ENCODE data around the gene RPS8.

The RPS8 gene

DNA sequence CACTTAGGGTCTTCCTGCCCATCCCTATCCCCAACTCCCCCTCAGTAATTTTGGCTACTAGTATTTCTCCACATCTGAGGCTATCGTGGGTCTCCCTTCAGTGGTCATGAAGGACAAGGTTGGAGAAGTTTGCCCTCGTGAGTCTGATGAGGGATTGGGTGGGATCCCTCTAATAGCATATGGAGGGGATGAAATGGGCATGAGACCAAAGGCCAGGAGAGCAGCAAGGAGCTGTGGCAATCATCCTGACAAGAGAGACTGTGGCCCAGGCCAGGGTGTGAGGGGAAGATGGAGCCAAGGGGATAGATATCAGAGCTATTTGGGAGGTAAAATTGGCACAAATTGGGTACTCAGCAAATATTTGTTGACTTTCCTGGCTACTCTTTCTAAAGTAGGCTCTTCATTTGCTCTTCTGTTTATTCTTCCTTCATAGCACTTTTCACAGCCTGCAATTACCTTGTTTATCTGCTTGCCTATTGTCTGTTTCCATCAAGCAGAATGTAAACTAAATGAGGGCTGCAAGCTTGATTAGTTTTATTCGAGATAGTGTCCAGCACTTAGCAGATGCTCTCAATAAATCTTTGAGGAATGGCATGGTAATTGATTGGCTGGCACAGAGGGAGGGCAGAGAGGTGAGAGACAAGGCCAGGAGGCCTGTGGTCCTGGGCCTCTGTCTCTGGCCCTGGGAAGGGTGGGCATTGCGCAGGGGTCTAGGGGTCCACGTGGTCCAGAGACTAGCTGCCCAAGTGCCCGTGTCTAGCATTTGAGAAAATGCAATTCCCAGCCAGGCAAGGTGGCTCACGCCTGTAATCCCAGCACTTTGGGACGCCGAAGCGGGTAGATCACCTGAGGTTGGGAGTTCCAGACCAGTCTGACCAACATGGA lies 23.4 kb downstream of the RPS8 start:
- Histone ChIP-seq H4K8ac (ENCODE audit: low read depth, low read length) (no peak overlapping the region), H3K4ac (ENCODE audit: low read depth, low read length) (no peak overlapping the region), H3K9ac (ENCODE audit: low read length) (no peak overlapping the region), H3K4me2 (ENCODE audit: low read length) (no peak overlapping the region), H3K36me3 (ENCODE audit: control insufficient read depth, insufficient read depth, low read length) (no peaks in the 10 kb centered on the region), H4K5ac (ENCODE audit: low read length) (peak overlapping the region; percentile 29), H3K79me1 (ENCODE audit: low read length) (peaks cover 7% of the 10 kb centered on the region), H2AK5ac (ENCODE audit: low read length) (peak overlapping the region; percentile 46), H2BK120ac (ENCODE audit: low read depth, low read length) (no peak overlapping the region), H3K18ac (ENCODE audit: low read length) (peak overlapping the region; percentile 6), H3K4me1 (ENCODE audit: control insufficient read depth, low read depth, low read length) (peaks cover 5% of the 10 kb centered on the region), H3K27ac (ENCODE audit: low read depth, low read length) (peak overlapping the region; percentile 58), H3K4me3 (ENCODE audit: low read length) (no peak overlapping the region), H2BK15ac (replicated peaks; ENCODE audit: low read depth) (no peak overlapping the region), H3K23ac (ENCODE audit: low read length) (no peak overlapping the region), H3K79me2 (ENCODE audit: control insufficient read depth, insufficient read depth, low read length) (no peaks in the 10 kb centered on the region), H2BK5ac (ENCODE audit: low read length) (no peak overlapping the region), H3K27me3 (ENCODE audit: insufficient read depth, low read length, poor library complexity) (no peaks in the 10 kb centered on the region), H3K56ac (ENCODE audit: low read length) (peak overlapping the region; percentile 78)
- WGBS (ENCODE audit: extremely low coverage, insufficient coverage, low lambda C conversion rate) = no CpG with 5 or more reads among the region's 10 CpGs
- DNase-seq = peak; percentile 63

DNA sequence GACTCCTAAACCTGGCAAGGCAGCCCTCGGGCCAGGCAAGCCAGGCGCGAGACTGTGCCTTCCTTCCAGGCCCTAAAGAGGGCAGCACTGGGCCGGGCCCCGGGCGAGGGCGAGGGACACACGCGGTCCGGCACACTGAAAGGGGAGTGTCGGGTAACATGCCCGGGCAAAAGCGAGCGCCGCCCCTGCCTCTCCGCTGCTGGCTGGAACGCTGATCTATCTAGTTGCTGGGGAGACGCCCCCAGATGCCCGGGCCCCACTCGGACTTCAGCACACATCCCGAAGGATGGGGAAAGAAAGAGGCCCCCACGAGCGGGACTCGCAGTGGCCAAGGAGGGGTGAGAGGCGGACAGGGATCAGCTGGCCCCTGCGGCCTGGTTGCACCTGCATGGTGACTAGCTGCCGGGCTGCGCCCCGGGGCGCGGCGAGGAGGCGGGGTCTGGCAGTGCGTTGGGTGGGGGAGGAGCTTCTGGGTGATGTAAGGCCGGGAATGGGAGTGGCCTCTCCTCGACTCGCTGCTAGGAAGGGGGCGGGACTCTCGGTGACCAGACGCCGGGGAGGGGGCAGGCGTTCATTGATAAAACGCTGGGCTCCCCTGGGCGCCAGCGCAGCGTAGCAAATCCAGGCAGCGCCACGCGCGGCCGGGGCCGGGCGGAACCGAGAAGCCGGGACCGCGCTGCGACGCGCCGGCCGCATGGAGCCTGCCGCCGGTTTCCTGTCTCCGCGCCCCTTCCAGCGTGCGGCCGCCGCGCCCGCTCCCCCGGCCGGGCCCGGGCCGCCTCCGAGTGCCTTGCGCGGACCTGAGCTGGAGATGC lies 24.6 kb downstream of the RPS8 start, which contains the start of gene PLK3:
PLK3 (plus strand) TSS at position 608 of the 815 bp plus-strand sequence; CDS start at position 695, 87 bp downstream.
- Histone ChIP-seq H3K56ac (ENCODE audit: low read length) (peak within 1 kb of the TSS; percentile 94), H3K18ac (ENCODE audit: low read length) (peak within 1 kb of the TSS; percentile 72), H3K36me3 (ENCODE audit: control insufficient read depth, insufficient read depth, low read length) (no peaks in the 10 kb centered on the region), H4K8ac (ENCODE audit: low read depth, low read length) (no peak within 1 kb of the TSS), H3K23ac (ENCODE audit: low read length) (peak within 1 kb of the TSS; percentile 98), H3K27me3 (ENCODE audit: insufficient read depth, low read length, poor library complexity) (no peaks in the 10 kb centered on the region), H2AK5ac (ENCODE audit: low read length) (no peak within 1 kb of the TSS), H3K4ac (ENCODE audit: low read depth, low read length) (peak within 1 kb of the TSS; percentile 84), H2BK5ac (ENCODE audit: low read length) (peak within 1 kb of the TSS; percentile 71), H2BK15ac (replicated peaks; ENCODE audit: low read depth) (no peak within 1 kb of the TSS), H3K27ac (ENCODE audit: low read depth, low read length) (peak within 1 kb of the TSS; percentile 85), H3K9ac (ENCODE audit: low read length) (peak within 1 kb of the TSS; percentile 86), H3K4me1 (ENCODE audit: control insufficient read depth, low read depth, low read length) (peaks cover 5% of the 10 kb centered on the region), H3K4me3 (ENCODE audit: low read length) (peak within 1 kb of the TSS; percentile 73), H3K79me2 (ENCODE audit: control insufficient read depth, insufficient read depth, low read length) (no peaks in the 10 kb centered on the region), H4K5ac (ENCODE audit: low read length) (no peak within 1 kb of the TSS), H3K4me2 (ENCODE audit: low read length) (peak within 1 kb of the TSS; percentile 90), H2BK120ac (ENCODE audit: low read depth, low read length) (peak within 1 kb of the TSS; percentile 15), H3K79me1 (ENCODE audit: low read length) (peaks cover 7% of the 10 kb centered on the region)
- no CpG with 5 or more reads among the region's 79 CpGs for WGBS (ENCODE audit: extremely low coverage, insufficient coverage, low lambda C conversion rate)
- peak; percentile 99 for DNase-seq

DNA sequence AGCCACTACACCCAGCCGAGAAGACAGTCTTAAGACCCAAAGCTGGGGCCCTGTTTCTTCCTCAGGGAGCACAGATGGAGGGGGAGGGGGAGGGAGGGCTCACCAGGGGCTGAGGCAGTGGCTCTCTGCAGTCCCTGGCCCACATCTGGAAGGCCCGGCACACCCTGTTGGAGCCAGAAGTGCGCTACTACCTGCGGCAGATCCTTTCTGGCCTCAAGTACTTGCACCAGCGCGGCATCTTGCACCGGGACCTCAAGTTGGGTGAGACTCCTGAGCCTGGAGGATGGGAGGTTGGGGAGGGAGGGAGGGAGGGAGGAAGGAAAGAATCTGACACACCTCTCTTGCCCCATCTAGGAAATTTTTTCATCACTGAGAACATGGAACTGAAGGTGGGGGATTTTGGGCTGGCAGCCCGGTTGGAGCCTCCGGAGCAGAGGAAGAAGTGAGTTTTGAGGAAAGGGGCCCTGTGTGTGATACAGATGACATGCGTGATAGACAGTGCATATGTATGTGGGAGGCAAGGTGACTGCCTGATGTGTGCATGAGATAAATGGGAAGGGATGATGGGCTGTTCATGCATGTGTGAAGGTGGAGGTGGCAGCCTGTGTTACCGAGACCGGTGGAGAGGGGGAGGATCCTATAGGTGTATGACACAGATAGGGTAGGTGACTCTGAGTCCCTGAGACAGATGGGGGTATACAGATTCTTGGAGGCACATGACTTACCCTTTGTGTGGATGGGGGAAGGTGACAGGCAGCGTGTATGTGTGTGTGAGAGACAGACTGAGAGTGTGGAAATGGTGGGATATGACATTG lies 26.4 kb downstream of the RPS8 start:
- H3K79me1 ChIP-seq (ENCODE audit: low read length) = peaks cover 7% of the 10 kb centered on the region
- no peak overlapping the region for H3K27ac ChIP-seq (ENCODE audit: low read depth, low read length)
- H3K36me3 ChIP-seq (ENCODE audit: control insufficient read depth, insufficient read depth, low read length) = no peaks in the 10 kb centered on the region

DNA sequence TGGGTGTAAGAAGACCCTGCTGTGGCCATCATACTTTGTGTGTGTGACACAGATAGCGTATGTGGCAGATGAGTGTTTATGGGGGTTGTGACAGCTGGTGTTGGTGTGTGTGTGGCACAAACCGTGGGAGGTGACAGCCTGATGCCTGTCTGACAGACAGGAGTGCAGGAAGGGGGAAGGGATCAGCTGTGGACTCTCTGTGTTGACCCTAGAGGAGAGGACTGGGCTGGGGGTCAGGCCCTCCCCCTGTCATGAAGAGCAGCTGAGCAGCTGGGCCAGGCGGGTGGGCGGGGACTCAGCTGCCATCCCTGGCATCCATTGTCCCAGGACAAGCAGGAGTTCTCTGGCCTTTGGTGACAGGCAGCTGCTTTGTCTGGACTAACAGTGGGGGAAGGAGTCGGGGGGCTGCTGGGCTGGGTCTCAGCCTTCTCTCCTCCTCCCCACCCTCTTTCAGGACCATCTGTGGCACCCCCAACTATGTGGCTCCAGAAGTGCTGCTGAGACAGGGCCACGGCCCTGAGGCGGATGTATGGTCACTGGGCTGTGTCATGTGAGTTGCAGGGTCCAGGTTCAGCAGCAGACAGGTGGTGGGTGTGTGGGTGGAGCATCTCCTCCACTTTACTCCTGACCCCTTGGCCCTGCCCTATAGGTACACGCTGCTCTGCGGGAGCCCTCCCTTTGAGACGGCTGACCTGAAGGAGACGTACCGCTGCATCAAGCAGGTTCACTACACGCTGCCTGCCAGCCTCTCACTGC lies 27.1 kb downstream of the RPS8 start:
- H3K4me3 ChIP-seq (ENCODE audit: low read length) = no peak overlapping the region

More for the DNA sequence above, 26.4 kb downstream of the RPS8 start:
- peaks cover 6% of the 10 kb centered on the region for H3K4me1 ChIP-seq (ENCODE audit: control insufficient read depth, low read depth, low read length)
- no peak overlapping the region for H3K4me3 ChIP-seq (ENCODE audit: low read length)
- no peak overlapping the region for H3K4ac ChIP-seq (ENCODE audit: low read depth, low read length)
- no peak overlapping the region for H4K8ac ChIP-seq (ENCODE audit: low read depth, low read length)
- H3K4me2 ChIP-seq (ENCODE audit: low read length) = no peak overlapping the region
- no peak overlapping the region for H4K5ac ChIP-seq (ENCODE audit: low read length)
- peak overlapping the region; percentile 67 for H3K56ac ChIP-seq (ENCODE audit: low read length)
- no CpG with 5 or more reads among the region's 13 CpGs for WGBS (ENCODE audit: extremely low coverage, insufficient coverage, low lambda C conversion rate)
- no peak overlapping the region for H3K23ac ChIP-seq (ENCODE audit: low read length)
- DNase-seq = no peak
- peak overlapping the region; percentile 50 for H3K9ac ChIP-seq (ENCODE audit: low read length)
- H2AK5ac ChIP-seq (ENCODE audit: low read length) = no peak overlapping the region
- H2BK120ac ChIP-seq (ENCODE audit: low read depth, low read length) = no peak overlapping the region
- H3K18ac ChIP-seq (ENCODE audit: low read length) = no peak overlapping the region
- H3K27me3 ChIP-seq (ENCODE audit: insufficient read depth, low read length, poor library complexity) = no peaks in the 10 kb centered on the region
- no peaks in the 10 kb centered on the region for H3K79me2 ChIP-seq (ENCODE audit: control insufficient read depth, insufficient read depth, low read length)
- H2BK15ac ChIP-seq (replicated peaks; ENCODE audit: low read depth) = no peak overlapping the region
- H2BK5ac ChIP-seq (ENCODE audit: low read length) = no peak overlapping the region

DNA sequence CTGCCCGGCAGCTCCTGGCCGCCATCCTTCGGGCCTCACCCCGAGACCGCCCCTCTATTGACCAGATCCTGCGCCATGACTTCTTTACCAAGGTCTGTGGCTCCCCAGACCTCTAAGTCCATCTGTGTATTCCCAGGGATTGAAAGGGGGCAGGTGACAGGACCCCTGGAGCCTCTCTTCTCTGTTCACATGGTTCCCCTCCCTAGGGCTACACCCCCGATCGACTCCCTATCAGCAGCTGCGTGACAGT lies 27.6 kb downstream of the RPS8 start:
- no peak overlapping the region for H2BK120ac ChIP-seq (ENCODE audit: low read depth, low read length)
- peaks cover 15% of the 10 kb centered on the region for H3K4me1 ChIP-seq (ENCODE audit: control insufficient read depth, low read depth, low read length)
- WGBS (ENCODE audit: extremely low coverage, insufficient coverage, low lambda C conversion rate) = no CpG with 5 or more reads among the region's 9 CpGs
- H3K79me2 ChIP-seq (ENCODE audit: control insufficient read depth, insufficient read depth, low read length) = no peaks in the 10 kb centered on the region
- H3K79me1 ChIP-seq (ENCODE audit: low read length) = peaks cover 7% of the 10 kb centered on the region
- H4K5ac ChIP-seq (ENCODE audit: low read length) = no peak overlapping the region
- H2BK15ac ChIP-seq (replicated peaks; ENCODE audit: low read depth) = no peak overlapping the region
- H3K9ac ChIP-seq (ENCODE audit: low read length) = no peak overlapping the region
- H3K23ac ChIP-seq (ENCODE audit: low read length) = no peak overlapping the region
- no peak overlapping the region for H3K18ac ChIP-seq (ENCODE audit: low read length)
- no peak overlapping the region for H3K4me2 ChIP-seq (ENCODE audit: low read length)
- no peak overlapping the region for H3K27ac ChIP-seq (ENCODE audit: low read depth, low read length)
- no peak overlapping the region for H2BK5ac ChIP-seq (ENCODE audit: low read length)
- H3K56ac ChIP-seq (ENCODE audit: low read length) = no peak overlapping the region
- H3K36me3 ChIP-seq (ENCODE audit: control insufficient read depth, insufficient read depth, low read length) = no peaks in the 10 kb centered on the region
- H3K27me3 ChIP-seq (ENCODE audit: insufficient read depth, low read length, poor library complexity) = no peaks in the 10 kb centered on the region
- no peak overlapping the region for H2AK5ac ChIP-seq (ENCODE audit: low read length)
- no peak overlapping the region for H3K4me3 ChIP-seq (ENCODE audit: low read length)
- H3K4ac ChIP-seq (ENCODE audit: low read depth, low read length) = no peak overlapping the region
- DNase-seq = no peak
- no peak overlapping the region for H4K8ac ChIP-seq (ENCODE audit: low read depth, low read length)

More for the DNA sequence above, 27.1 kb downstream of the RPS8 start:
- no peak overlapping the region for H2BK15ac ChIP-seq (replicated peaks; ENCODE audit: low read depth)
- no peak overlapping the region for H2AK5ac ChIP-seq (ENCODE audit: low read length)
- H4K5ac ChIP-seq (ENCODE audit: low read length) = no peak overlapping the region
- H3K4me2 ChIP-seq (ENCODE audit: low read length) = no peak overlapping the region
- H3K79me2 ChIP-seq (ENCODE audit: control insufficient read depth, insufficient read depth, low read length) = no peaks in the 10 kb centered on the region
- H3K56ac ChIP-seq (ENCODE audit: low read length) = peak overlapping the region; percentile 5
- H3K23ac ChIP-seq (ENCODE audit: low read length) = no peak overlapping the region
- no peak for DNase-seq
- peaks cover 7% of the 10 kb centered on the region for H3K79me1 ChIP-seq (ENCODE audit: low read length)
- H3K27ac ChIP-seq (ENCODE audit: low read depth, low read length) = no peak overlapping the region
- no peak overlapping the region for H2BK5ac ChIP-seq (ENCODE audit: low read length)
- no peak overlapping the region for H3K4ac ChIP-seq (ENCODE audit: low read depth, low read length)
- no peak overlapping the region for H4K8ac ChIP-seq (ENCODE audit: low read depth, low read length)
- no peak overlapping the region for H3K18ac ChIP-seq (ENCODE audit: low read length)
- H3K9ac ChIP-seq (ENCODE audit: low read length) = no peak overlapping the region
- no peak overlapping the region for H2BK120ac ChIP-seq (ENCODE audit: low read depth, low read length)
- no CpG with 5 or more reads among the region's 13 CpGs for WGBS (ENCODE audit: extremely low coverage, insufficient coverage, low lambda C conversion rate)
- H3K36me3 ChIP-seq (ENCODE audit: control insufficient read depth, insufficient read depth, low read length) = no peaks in the 10 kb centered on the region
- peaks cover 11% of the 10 kb centered on the region for H3K4me1 ChIP-seq (ENCODE audit: control insufficient read depth, low read depth, low read length)
- no peaks in the 10 kb centered on the region for H3K27me3 ChIP-seq (ENCODE audit: insufficient read depth, low read length, poor library complexity)

Data from mesendoderm (in vitro differentiated cells).